Thyroid gland (tissue), 4 donors: ENCODE results near the gene GRIN2C. TPM values are rescaled to one million over a fixed set of nuclear protein-coding genes. Genes with fewer than 3 reads are reported as not detected.

Experiments used
- DNase-seq, 2 donors: peaks; one replicate each; pipeline ENCODE4 v3.0.0-alpha.2; 2019
- H3K27ac ChIP-seq, 3 donors: fragments of 200-600 bp; sonication (generic); 1 replicate in 2 of 3; 2 replicates in 1 of 3; pipeline ENCODE4 v1.5.1; 2016 to 2019; ENCODE audit warnings: mild to moderate bottlenecking in 1 of 3, moderate library complexity in 1 of 3
- H3K27me3 ChIP-seq: fragments of 200-600 bp; sonication (generic); one replicate; pipeline ENCODE4 v1.5.1; 2019
- H3K36me3 ChIP-seq, 2 donors: fragments of 200-600 bp; sonication (generic); one replicate each; pipeline ENCODE4 v1.5.1; 2016 to 2019
- H3K4me1 ChIP-seq, 2 donors: fragments of 200-600 bp; sonication (generic); one replicate each; pipeline ENCODE4 v1.5.1; 2017 to 2019
- H3K4me3 ChIP-seq, 3 donors: fragments of 200-600 bp; sonication (generic); replicated peaks in 1 of 3; 1 replicate in 2 of 3; 2 replicates in 1 of 3; pipeline ENCODE4 v1.5.1; 2016; ENCODE audit warnings: mild to moderate bottlenecking in 1 of 3
- H3K9me3 ChIP-seq: fragments of 200-600 bp; sonication (generic); one replicate; pipeline ENCODE4 v1.5.1; 2017
- CTCF ChIP-seq, 6 experiments: fragments of 200-600 bp in 3 of 6; fragments of 450-650 bp in 3 of 6; sonication (generic) in 3 of 6; IDR thresholded peaks; one replicate each; pipeline ENCODE4 v1.5.1; 2016 to 2019; ENCODE audit warnings: antibody characterized with exemption in 6 of 6, mild to moderate bottlenecking in 2 of 6, inconsistent platforms in 1 of 6, moderate library complexity in 1 of 6
- POLR2A ChIP-seq, 2 donors: fragments of 450-650 bp; IDR thresholded peaks; one replicate each; pipeline ENCODE4 v1.6.1; 2017; ENCODE audit warnings: antibody characterized with exemption in 2 of 2, mild to moderate bottlenecking in 2 of 2, moderate library complexity in 1 of 2
- WGBS, 2 donors: methylation state at CpG; one replicate each; pipeline ENCODE4 v1.1.5; 2017; 5-methylcytosine and 5-hydroxymethylcytosine counted together
- intact Hi-C: fragments of 100-400 bp; cut with DNase I; formaldehyde crosslinking; loops from one replicate; pipeline ENCODE4 v1.15.1; 2023
- total RNA-seq, 4 donors: library from RNA; depleted of rRNA; stranded (reverse); fragments of >200 nt; gene quantifications; one replicate each; pipeline ENCODE4 v1.2.3, GENCODE V29; 2016

GRIN2C gene
- total RNA-seq, 4 donors from 2014 or later, result 63.4 to 120 (median 94.0) TPM

- Histone ChIP-seq H3K27ac (peak overlapping the region in 1 of 3 donors; percentile 8), H3K27me3 (no peaks in the 10 kb centered on the region), H3K4me1 (peaks cover 10 to 34% of the 10 kb centered on the region in 2 donors), H3K9me3 (no peaks in the 10 kb centered on the region), H3K4me3 (no peak overlapping the region), H3K36me3 (no peaks in the 10 kb centered on the region)
- 0% methylated on average over 1 of the region's 76 CpGs; no CpG with 5 or more reads in 1 of the 2 donors for WGBS, 2 donors
- peak; percentile 48 to 58 for DNase-seq
- intact Hi-C loops, result no loop called here
- TF ChIP-seq POLR2A (IDR thresholded peaks at IDR 0.05) (no peak), CTCF (IDR thresholded peaks at IDR 0.05) (peak in 1 of 6 experiments; percentile 10)
These were observed 7.2 kb downstream of the GRIN2C start for GRCh38 chr17:74852237-74853047.

GRCh38 chr17:74851612-74852236, 8.0 kb downstream of the GRIN2C start:
- H3K4me1 ChIP-seq, result peaks cover 10 to 30% of the 10 kb centered on the region in 2 donors
- intact Hi-C loops, result no loop called here
- TF ChIP-seq CTCF (IDR thresholded peaks at IDR 0.05) (no peak), POLR2A (IDR thresholded peaks at IDR 0.05) (no peak)
- no peak overlapping the region for H3K4me3 ChIP-seq
- 80 to 92% methylated on average over 8 to 9 of the region's 29 CpGs for WGBS, 2 donors
- no peaks in the 10 kb centered on the region for H3K27me3 ChIP-seq
- no peaks in the 10 kb centered on the region for H3K9me3 ChIP-seq
- no peak for DNase-seq
- no peak overlapping the region for H3K27ac ChIP-seq
- H3K36me3 ChIP-seq, result peaks cover 0 to 1% of the 10 kb centered on the region in 2 donors

GRCh38 chr17:74850914-74851313, 8.8 kb downstream of the GRIN2C start:
- 78 to 81% methylated on average over 3 of the region's 3 CpGs for WGBS, 2 donors
- H3K27ac ChIP-seq, result no peak overlapping the region
- no peaks in the 10 kb centered on the region for H3K27me3 ChIP-seq
- no peak for TF ChIP-seq POLR2A (IDR thresholded peaks at IDR 0.05)
- no peak for TF ChIP-seq CTCF (IDR thresholded peaks at IDR 0.05)
- H3K4me3 ChIP-seq, result no peak overlapping the region
- intact Hi-C loops, result no loop called here
- no peak for DNase-seq
- peaks cover 0 to 4% of the 10 kb centered on the region in 2 donors for H3K36me3 ChIP-seq
- no peaks in the 10 kb centered on the region for H3K9me3 ChIP-seq
- H3K4me1 ChIP-seq, result peaks cover 10 to 26% of the 10 kb centered on the region in 2 donors

GRCh38 chr17:74850310-74850709, 9.4 kb downstream of the GRIN2C start:
- Histone ChIP-seq H3K9me3 (no peaks in the 10 kb centered on the region), H3K4me1 (peaks cover 10 to 26% of the 10 kb centered on the region in 2 donors), H3K27me3 (no peaks in the 10 kb centered on the region), H3K27ac (no peak overlapping the region), H3K4me3 (no peak overlapping the region), H3K36me3 (peaks cover 0 to 4% of the 10 kb centered on the region in 2 donors)
- no peak for DNase-seq
- WGBS, 2 donors, result 90% methylated on average over 10 to 12 of the region's 17 CpGs
- TF ChIP-seq POLR2A (IDR thresholded peaks at IDR 0.05), result no peak
- intact Hi-C loops, result no loop called here

GRCh38 chr17:74848656-74849399, 10.9 kb downstream of the GRIN2C start:
- peak; percentile 61 to 70 for DNase-seq

More at GRCh38 chr17:74848656-74849399, 10.9 kb downstream of the GRIN2C start:
- no peak overlapping the region for H3K4me3 ChIP-seq
- intact Hi-C loops, result no loop called here
- no peaks in the 10 kb centered on the region for H3K9me3 ChIP-seq
- peaks cover 10 to 26% of the 10 kb centered on the region in 2 donors for H3K4me1 ChIP-seq
- H3K36me3 ChIP-seq, result peaks cover 0 to 4% of the 10 kb centered on the region in 2 donors
- no peak overlapping the region for H3K27ac ChIP-seq
- TF ChIP-seq POLR2A (IDR thresholded peaks at IDR 0.05), result no peak
- TF ChIP-seq CTCF (IDR thresholded peaks at IDR 0.05), result no peak
- WGBS, 2 donors, result 64 to 69% methylated on average over 9 of the region's 9 CpGs
- H3K27me3 ChIP-seq, result no peaks in the 10 kb centered on the region
